ENCODE measurements around the gene RNF113B. TPM values are rescaled to one million over a fixed set of nuclear protein-coding genes. Genes with fewer than 3 reads are reported as not detected.

Gene RNF113B
- total RNA-seq, result not detected
- polyA plus RNA-seq, result not detected

- DNase-seq, result peak in 2 of 6 donors; percentile 24 to 69
- H3K4me1 ChIP-seq, result peaks cover 20 to 32% (median 29%) of the 10 kb centered on the region in 3 donors
- TF ChIP-seq, protein P1, sequence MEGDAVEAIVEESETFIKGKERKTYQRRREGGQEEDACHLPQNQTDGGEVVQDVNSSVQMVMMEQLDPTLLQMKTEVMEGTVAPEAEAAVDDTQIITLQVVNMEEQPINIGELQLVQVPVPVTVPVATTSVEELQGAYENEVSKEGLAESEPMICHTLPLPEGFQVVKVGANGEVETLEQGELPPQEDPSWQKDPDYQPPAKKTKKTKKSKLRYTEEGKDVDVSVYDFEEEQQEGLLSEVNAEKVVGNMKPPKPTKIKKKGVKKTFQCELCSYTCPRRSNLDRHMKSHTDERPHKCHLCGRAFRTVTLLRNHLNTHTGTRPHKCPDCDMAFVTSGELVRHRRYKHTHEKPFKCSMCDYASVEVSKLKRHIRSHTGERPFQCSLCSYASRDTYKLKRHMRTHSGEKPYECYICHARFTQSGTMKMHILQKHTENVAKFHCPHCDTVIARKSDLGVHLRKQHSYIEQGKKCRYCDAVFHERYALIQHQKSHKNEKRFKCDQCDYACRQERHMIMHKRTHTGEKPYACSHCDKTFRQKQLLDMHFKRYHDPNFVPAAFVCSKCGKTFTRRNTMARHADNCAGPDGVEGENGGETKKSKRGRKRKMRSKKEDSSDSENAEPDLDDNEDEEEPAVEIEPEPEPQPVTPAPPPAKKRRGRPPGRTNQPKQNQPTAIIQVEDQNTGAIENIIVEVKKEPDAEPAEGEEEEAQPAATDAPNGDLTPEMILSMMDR (IDR thresholded peaks at IDR 0.05), result no peak
- intact Hi-C loops (cut with DNase I), result no loop called here
- no peak within 1 kb of the TSS for H3K27ac ChIP-seq
- 95 to 96% methylated on average over 58 of the region's 58 CpGs for WGBS, 2 donors
- no peak for FAIRE-seq
- H3K9me3 ChIP-seq, result no peaks in the 10 kb centered on the region
- H3K4me3 ChIP-seq, result no peak within 1 kb of the TSS
- no peaks in the 10 kb centered on the region for H3K36me3 ChIP-seq
- ATAC-seq, result no peak
- no peaks in the 10 kb centered on the region for H3K27me3 ChIP-seq
Observed at GRCh38 chr13:98176777-98177608, at the start of gene RNF113B. RNF113B (minus strand) TSS chr13:98177269; CDS start chr13:98177236, 33 bp downstream.

- Histone ChIP-seq H3K27me3 (no peaks in the 10 kb centered on the region), H3K27ac (no peak overlapping the region), H3K9me3 (no peaks in the 10 kb centered on the region), H3K36me3 (no peaks in the 10 kb centered on the region), H3K4me3 (no peak overlapping the region), H3K4me1 (peaks cover 17 to 32% (median 27%) of the 10 kb centered on the region in 3 donors)
- WGBS, 2 donors, result 83 to 88% methylated on average over 5 of the region's 5 CpGs
- ATAC-seq (no peak), FAIRE-seq (no peak), DNase-seq (no peak)
- intact Hi-C loops (cut with DNase I), result no loop called here
- TF ChIP-seq, protein P1 (IDR thresholded peaks at IDR 0.05), result no peak
Observed at GRCh38 chr13:98226496-98226895, 49.4 kb upstream of the RNF113B start.

GRCh38 chr13:98225036-98225940, 48.2 kb upstream of the RNF113B start:
- intact Hi-C loops (cut with DNase I), result no loop called here
- no peak for FAIRE-seq

GRCh38 chr13:98224557-98224956, 47.5 kb upstream of the RNF113B start:
- no peaks in the 10 kb centered on the region for H3K9me3 ChIP-seq
- H3K27me3 ChIP-seq, result no peaks in the 10 kb centered on the region
- TF ChIP-seq, protein P1 (IDR thresholded peaks at IDR 0.05), result no peak
- intact Hi-C loops (cut with DNase I), result no loop called here
- FAIRE-seq (no peak), ATAC-seq (no peak), DNase-seq (no peak)
- WGBS, 2 donors, result 82 to 87% methylated on average over 5 of the region's 5 CpGs
- peaks cover 36 to 49% (median 43%) of the 10 kb centered on the region in 3 donors for H3K4me1 ChIP-seq
- peak overlapping the region in 2 of 4 donors; percentile 17 to 78 for H3K27ac ChIP-seq
- no peak overlapping the region for H3K4me3 ChIP-seq
- no peaks in the 10 kb centered on the region for H3K36me3 ChIP-seq

More at GRCh38 chr13:98225036-98225940, 48.2 kb upstream of the RNF113B start:
- 77 to 92% methylated on average over 20 of the region's 20 CpGs for WGBS, 2 donors
- Histone ChIP-seq H3K27me3 (no peaks in the 10 kb centered on the region), H3K4me3 (no peak overlapping the region), H3K9me3 (no peaks in the 10 kb centered on the region), H3K27ac (peak overlapping the region in 1 of 4 donors; percentile 1), H3K36me3 (no peaks in the 10 kb centered on the region), H3K4me1 (peaks cover 29 to 44% (median 38%) of the 10 kb centered on the region in 3 donors)
- TF ChIP-seq, protein P1 (IDR thresholded peaks at IDR 0.05), result no peak
- ATAC-seq (no peak), DNase-seq (no peak)

Data from pancreas (tissue), 10 donors.